ENCODE measurements around the gene TIMM17B.
"Not testable (repeated sequence)": the region's sequence is repeated elsewhere in the genome, so short reads cannot be mapped to it uniquely, and the experiment has no call there.

Gene TIMM17B

GRCh38 chrX:48893556-48894348, 3.8 kb downstream of the TIMM17B start:
- no peak for DNase-seq

DNA sequence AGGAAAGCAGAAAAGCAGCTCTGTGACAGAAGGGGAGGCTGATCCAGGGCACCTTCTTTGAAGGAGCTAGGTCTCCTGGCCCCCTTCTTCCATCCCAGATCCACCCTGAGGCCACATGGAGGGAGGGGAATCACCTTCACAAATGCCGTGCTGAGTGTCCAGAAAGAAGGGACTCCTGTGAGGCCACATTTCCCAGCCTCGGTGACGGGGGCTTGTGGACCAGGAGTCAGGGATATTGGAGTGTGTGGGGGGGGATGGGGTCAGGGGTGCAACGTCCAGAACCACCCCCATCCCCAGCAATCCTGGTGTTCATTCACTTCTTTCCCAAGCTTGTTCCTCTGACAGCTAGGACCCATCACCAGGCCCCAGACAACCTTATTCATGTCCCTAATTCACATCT, 4.7 kb downstream of the TIMM17B start:
- no peak for DNase-seq

DNA sequence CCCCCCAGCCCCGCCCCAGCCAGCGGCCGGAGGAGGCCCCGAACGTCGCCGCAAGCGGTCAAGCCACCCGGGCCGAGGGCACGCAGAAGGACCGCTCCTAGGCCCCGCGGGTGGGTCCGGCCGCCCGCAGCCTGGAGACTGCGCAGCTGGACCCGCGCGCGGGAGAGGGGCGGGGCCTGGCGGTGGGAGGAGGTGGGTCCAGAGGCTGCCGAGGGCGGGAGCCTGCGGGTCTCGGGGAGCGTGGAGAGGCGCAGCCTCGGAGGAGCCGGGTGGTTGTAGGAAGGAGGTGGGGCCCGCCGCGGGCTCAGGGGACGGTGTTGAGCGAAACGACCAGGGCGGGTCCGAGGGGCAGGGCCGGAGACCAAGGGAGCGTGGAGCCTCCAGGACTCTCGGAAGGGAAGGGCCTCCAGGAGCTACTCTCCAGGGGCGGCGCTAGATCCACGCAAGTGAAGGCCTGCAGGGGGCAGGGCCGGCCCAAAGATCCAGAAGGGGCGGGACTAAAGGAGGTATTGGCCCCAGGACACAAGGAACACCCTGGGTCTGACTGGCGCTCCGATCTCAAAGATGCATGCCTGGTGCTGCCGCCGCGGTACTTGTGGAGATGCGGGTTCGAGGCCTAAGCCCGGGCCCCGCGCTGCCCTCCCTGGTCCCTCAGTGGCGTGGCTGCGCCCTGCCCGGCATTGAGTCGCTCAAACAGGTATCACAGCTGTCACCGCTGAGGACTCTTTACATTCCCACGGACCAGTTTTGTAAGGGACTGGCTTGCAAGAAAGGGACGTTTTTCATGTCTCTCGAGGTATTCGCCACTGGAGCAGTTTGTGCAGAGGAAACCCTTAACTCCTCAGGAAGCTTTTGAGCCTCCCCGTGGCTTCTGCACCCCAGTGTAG, 5.9 kb downstream of the TIMM17B start:
- DNase-seq: peak; percentile 78

GRCh38 chrX:48890934-48891401, 6.6 kb downstream of the TIMM17B start:
- DNase-seq: no peak

- DNase-seq: no peak
Measured at GRCh38 chrX:48890296-48890925, 7.2 kb downstream of the TIMM17B start.

- DNase-seq: not testable (repeated sequence)
Measured at GRCh38 chrX:48886586-48886985, 11.0 kb downstream of the TIMM17B start.

GRCh38 chrX:48883729-48884128, 13.8 kb downstream of the TIMM17B start:
- DNase-seq: no peak

DNA sequence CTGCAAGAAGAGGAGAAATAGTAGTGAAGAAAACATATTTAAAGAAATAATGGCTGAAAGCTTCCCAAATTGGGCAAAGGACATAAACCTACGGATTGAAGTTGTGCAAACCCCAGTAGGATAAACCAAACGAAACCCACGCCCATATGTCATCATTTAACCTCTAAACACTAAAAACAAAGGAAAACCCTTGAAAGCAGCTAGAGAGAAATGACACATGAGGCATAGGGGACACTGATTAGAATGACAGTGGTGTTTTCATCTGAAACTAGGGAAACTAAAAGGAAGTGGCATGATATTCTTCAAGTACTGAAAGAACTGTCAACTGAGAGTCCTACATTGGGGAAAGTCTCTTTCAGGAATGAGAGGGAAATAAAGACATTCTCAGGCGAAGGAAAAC, 20.6 kb downstream of the TIMM17B start:
- DNase-seq: not testable (repeated sequence)

DNA sequence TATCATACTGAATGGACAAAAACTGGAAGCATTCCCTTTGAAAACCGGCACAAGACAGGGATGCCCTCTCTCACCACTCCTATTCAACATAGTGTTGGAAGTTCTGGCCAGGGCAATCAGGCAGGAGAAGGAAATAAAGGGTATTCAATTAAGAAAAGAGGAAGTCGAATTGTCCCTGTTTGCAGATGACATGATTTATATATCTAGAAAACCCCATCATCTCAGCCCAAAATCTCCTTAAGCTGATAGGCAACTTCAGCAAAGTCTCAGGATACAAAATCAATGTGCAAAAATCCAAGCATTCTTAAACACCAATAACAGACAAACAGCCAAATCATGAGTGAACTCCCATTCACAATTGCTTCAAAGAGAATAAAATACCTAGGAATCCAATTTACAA, 25.6 kb downstream of the TIMM17B start:
- DNase-seq: not testable (repeated sequence)

DNA sequence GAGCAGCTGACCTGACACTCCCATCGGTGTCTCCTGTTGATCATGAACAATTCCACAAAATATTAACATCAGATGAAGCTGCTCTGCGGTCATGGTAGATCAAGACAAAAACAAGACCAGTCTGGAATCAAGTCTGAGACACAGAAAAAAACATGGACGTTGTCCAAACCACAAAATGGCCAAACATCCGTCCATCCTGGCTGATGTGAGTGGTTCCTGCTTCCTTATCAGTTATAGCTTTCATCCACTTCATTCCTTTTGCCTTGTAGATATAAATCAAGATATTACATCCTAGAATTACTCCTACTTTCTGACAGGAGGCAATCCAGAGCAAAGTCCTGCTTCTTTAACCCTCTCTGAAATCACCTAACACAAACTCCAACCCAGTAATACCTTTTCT, 33.4 kb downstream of the TIMM17B start:
- no peak for DNase-seq

DNA sequence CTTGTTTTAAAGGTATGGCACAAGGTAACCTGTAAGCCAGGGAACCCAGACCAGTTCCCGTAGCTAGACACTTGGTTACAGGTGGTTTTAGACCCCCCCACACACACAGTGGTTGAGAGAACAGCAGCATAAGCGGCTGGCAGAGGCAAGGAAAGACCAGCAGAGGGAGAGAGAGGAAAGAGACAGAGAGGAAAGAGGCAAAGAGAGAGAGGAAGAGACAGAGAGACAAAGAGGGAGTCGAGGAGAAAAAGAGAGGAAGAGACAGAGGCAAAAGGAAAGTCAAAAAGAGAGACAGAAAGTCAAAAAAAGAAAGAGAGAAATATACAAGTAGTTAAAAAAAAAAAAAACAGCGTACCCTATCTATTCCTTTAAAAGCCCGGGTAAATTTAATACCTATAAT, 42.7 kb downstream of the TIMM17B start:
- no peak for DNase-seq

GRCh38 chrX:48854121-48854804, 43.3 kb downstream of the TIMM17B start:
- DNase-seq: not testable (repeated sequence)

DNA sequence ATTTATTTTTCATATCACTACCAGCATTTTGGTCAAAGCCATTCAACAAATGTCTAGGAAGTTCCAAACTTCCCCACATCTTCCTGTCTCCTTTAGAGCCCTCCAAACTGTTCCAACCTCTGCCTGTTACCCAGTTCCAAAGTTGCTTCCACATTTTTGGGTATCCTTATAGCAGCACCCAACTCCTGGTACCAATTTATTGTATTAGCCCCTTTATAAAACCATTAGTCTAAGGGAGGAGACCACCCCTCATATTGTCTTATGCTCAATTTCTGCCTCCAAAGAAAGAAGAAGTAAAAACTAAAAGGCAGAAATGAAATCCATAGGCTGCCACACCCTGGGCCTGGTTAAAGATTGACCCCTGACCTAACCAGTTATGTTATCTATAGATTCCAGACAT, 44.1 kb downstream of the TIMM17B start:
- DNase-seq: not testable (repeated sequence)

DNA sequence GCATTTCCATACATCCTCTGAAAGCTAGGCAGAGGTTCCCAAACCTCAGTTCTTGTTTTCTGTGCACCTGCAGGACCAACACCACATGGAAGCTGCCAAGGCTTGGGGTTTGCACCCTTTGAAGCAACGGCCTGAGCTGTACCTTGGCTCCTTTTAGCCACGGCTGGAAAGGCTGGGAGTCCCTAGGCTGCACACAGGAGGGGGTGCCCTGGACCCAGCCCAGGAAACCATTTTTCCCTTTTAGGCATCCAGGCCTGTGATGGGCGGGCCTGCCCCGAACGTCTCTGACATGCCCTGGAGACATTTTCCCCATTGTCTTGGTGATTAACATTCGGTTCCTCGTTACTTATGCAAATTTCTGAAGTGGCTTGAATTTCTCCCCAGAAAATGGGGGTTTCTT, 44.7 kb downstream of the TIMM17B start:
- no peak for DNase-seq

GRCh38 chrX:48848847-48849246, 48.7 kb downstream of the TIMM17B start:
- no peak for DNase-seq
